GM18519 (cell line): ENCODE measurements around the gene THRA.

Experiments used
- ATAC-seq: cut with Tn5 transposase; IDR thresholded peaks from one replicate; pipeline ENCODE4 v1.9.1; 2021; ENCODE audit warnings: mild to moderate bottlenecking, moderate library complexity; ENCODE audit not compliant: unreplicated experiment, low FRiP score

THRA gene

GRCh38 chr17:40063901-40064531 is 1.3 kb downstream of the THRA start:
- ATAC-seq, result no peak

- ATAC-seq, result no peak
Observed at GRCh38 chr17:40064971-40065768, 2.4 kb downstream of the THRA start.

- no peak for ATAC-seq
Observed at GRCh38 chr17:40065769-40066510, 3.2 kb downstream of the THRA start.

- ATAC-seq, result no peak
Observed at GRCh38 chr17:40067710-40068109, 4.9 kb downstream of the THRA start.

GRCh38 chr17:40068129-40068581 is 5.4 kb downstream of the THRA start:
- ATAC-seq, result no peak

GRCh38 chr17:40068584-40068916 is 5.8 kb downstream of the THRA start:
- ATAC-seq, result no peak

- ATAC-seq, result no peak
Observed at GRCh38 chr17:40068917-40069750, 6.4 kb downstream of the THRA start.

- no peak for ATAC-seq
Observed at GRCh38 chr17:40069751-40070708, 7.3 kb downstream of the THRA start.

GRCh38 chr17:40070709-40071312 is 8.0 kb downstream of the THRA start:
- ATAC-seq, result no peak

GRCh38 chr17:40071313-40072039 is 8.7 kb downstream of the THRA start:
- no peak for ATAC-seq

GRCh38 chr17:40072040-40072734 is 9.4 kb downstream of the THRA start:
- no peak for ATAC-seq

GRCh38 chr17:40072735-40073346 is 10.1 kb downstream of the THRA start:
- no peak for ATAC-seq

GRCh38 chr17:40073454-40074174 is 10.8 kb downstream of the THRA start:
- no peak for ATAC-seq

- ATAC-seq, result no peak
Observed at GRCh38 chr17:40074175-40074512, 11.4 kb downstream of the THRA start.

- no peak for ATAC-seq
Observed at GRCh38 chr17:40074871-40075200, 12.1 kb downstream of the THRA start.

GRCh38 chr17:40075201-40075941 is 12.6 kb downstream of the THRA start:
- ATAC-seq, result no peak
